ENCODE results near the gene MRPL36.

The MRPL36 gene

DNA sequence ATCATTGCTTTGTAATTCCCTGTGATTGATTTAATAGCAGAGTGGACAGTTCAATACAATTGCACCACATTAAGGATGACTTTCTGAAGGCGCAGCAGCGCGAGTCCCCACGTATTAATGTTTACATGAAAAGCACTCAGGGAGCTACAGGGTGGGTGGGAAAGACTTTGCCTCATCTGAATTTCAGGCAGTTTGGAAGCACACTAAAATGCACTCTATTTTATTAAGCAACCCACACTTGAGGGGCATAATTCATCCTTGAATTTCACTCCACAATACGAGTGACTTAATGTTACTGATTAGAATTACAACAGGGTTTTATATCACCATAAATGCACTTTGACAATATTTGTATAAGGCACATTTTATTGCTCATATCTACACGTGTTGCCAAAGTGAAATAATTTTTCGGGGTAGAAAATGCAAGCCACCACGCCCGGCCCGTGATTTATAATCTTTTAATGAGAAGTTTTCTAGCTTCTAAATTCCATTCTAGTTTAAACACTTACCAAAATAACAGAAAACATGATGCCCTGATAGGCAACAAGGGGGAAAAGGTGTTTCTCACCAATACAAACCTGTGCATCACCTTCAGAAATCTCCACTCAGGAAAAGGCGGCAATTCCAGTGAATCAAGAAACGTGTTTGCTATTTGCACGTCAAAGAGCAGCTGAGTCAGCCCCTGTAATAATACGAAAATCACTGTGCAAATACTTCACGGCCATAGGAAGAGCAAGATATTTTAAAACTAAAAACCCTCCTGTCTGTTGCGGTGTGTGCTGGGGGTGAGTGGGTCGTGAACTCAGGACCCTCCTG lies 42.6 kb upstream of the MRPL36 start:
- in situ Hi-C loops (cut with MboI; ENCODE audit: low pct_unique_long_range_greater_than_20kb, low sequenced_read_pairs, unreplicated experiment) = no loop called here
- TF ChIP-seq, protein P1, sequence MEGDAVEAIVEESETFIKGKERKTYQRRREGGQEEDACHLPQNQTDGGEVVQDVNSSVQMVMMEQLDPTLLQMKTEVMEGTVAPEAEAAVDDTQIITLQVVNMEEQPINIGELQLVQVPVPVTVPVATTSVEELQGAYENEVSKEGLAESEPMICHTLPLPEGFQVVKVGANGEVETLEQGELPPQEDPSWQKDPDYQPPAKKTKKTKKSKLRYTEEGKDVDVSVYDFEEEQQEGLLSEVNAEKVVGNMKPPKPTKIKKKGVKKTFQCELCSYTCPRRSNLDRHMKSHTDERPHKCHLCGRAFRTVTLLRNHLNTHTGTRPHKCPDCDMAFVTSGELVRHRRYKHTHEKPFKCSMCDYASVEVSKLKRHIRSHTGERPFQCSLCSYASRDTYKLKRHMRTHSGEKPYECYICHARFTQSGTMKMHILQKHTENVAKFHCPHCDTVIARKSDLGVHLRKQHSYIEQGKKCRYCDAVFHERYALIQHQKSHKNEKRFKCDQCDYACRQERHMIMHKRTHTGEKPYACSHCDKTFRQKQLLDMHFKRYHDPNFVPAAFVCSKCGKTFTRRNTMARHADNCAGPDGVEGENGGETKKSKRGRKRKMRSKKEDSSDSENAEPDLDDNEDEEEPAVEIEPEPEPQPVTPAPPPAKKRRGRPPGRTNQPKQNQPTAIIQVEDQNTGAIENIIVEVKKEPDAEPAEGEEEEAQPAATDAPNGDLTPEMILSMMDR (IDR thresholded peaks at IDR 0.05; ENCODE audit: extremely low read depth, insufficient read depth, missing control alignments) = no peak
- DNase-seq (ENCODE audit: low spot score) = no peak

DNA sequence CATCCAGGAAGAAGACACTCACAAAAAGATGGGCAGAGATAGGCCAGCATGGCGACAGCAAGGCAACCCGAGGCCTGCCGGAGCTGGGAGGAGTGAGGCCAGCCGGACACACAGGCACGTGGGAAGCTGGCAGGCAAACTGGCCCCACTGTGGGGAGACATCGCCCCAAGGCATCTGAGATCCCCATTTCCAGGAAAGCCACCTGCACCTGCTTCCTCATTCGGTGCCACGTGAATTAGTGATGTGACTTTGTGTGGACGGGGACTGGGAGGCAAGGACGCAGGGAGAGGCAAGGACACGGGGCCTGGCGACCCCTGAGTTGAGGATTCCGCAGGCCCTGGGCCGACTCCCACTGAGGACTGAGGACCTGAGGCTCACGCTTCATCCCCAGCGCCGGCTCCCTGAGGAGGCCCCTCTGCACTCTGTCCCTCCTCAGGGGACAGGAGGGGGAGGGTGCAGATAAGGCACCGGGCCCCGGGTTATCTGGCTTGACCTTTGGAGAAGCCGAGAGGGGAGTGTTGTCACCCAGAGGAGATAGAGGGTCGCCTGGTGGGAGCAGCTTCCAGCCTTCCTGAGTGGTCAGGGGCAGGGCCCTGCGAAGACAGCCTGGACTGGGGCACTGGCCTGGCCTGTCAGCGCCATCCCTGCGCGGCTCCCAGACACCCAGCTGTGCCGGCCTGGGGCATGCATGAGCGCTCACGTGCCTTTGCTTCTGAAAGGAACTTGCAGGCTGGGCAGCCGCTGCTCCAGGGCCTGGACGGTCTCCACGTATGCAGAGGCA lies 41.3 kb upstream of the MRPL36 start:
- TF ChIP-seq, protein P1 (IDR thresholded peaks at IDR 0.05; ENCODE audit: extremely low read depth, insufficient read depth, missing control alignments) = no peak
- in situ Hi-C loops (cut with MboI; ENCODE audit: low pct_unique_long_range_greater_than_20kb, low sequenced_read_pairs, unreplicated experiment) = no loop called here
- DNase-seq (ENCODE audit: low spot score) = no peak

DNA sequence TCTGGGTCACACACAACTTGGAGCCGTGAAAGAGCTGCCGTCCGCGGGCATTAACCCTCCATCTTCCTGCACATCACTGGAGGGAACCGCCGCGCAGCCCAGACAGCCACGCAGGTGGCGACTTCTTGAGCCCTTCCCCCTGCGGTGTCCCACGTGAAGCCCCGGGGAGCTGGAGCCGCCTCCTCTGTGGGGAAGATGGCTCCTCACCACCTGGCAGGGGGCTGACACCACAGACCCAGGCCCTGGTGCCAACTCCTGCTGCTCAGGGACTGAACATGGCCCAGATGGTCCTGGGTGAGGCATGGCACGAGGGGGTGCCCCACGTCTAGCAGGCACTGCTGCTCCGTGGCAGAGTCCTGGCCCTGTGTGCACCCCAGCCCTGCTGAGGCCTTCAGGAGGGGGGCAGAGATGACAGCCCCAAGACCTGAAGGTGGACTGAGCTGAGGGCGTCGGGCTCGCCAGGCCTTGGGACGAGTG lies 40.5 kb upstream of the MRPL36 start:
- TF ChIP-seq, protein P1 (IDR thresholded peaks at IDR 0.05; ENCODE audit: extremely low read depth, insufficient read depth, missing control alignments) = no peak
- DNase-seq (ENCODE audit: low spot score) = no peak
- in situ Hi-C loops (cut with MboI; ENCODE audit: low pct_unique_long_range_greater_than_20kb, low sequenced_read_pairs, unreplicated experiment) = no loop called here

DNA sequence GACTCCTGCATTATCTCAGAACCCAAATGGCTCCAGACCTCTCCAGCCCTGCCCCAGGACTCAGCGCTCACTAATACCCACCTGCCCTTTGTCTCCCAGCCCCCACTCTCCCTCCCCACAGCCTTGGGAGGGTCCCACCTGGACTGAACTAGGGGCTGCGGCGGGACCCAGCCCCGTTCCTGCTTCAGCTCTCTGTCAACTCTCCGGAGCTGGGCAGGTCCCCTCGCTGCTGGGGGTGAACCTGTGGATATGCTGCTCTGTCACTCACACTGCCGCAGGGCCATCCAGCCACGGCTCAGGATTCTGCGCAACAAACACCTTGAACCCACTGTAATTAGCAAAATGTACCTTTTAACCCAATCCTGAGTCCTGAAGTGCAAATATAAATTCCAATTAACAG lies 38.4 kb upstream of the MRPL36 start:
- TF ChIP-seq, protein P1 (IDR thresholded peaks at IDR 0.05; ENCODE audit: extremely low read depth, insufficient read depth, missing control alignments) = no peak
- no peak for DNase-seq (ENCODE audit: low spot score)
- in situ Hi-C loops (cut with MboI; ENCODE audit: low pct_unique_long_range_greater_than_20kb, low sequenced_read_pairs, unreplicated experiment) = no loop called here

DNA sequence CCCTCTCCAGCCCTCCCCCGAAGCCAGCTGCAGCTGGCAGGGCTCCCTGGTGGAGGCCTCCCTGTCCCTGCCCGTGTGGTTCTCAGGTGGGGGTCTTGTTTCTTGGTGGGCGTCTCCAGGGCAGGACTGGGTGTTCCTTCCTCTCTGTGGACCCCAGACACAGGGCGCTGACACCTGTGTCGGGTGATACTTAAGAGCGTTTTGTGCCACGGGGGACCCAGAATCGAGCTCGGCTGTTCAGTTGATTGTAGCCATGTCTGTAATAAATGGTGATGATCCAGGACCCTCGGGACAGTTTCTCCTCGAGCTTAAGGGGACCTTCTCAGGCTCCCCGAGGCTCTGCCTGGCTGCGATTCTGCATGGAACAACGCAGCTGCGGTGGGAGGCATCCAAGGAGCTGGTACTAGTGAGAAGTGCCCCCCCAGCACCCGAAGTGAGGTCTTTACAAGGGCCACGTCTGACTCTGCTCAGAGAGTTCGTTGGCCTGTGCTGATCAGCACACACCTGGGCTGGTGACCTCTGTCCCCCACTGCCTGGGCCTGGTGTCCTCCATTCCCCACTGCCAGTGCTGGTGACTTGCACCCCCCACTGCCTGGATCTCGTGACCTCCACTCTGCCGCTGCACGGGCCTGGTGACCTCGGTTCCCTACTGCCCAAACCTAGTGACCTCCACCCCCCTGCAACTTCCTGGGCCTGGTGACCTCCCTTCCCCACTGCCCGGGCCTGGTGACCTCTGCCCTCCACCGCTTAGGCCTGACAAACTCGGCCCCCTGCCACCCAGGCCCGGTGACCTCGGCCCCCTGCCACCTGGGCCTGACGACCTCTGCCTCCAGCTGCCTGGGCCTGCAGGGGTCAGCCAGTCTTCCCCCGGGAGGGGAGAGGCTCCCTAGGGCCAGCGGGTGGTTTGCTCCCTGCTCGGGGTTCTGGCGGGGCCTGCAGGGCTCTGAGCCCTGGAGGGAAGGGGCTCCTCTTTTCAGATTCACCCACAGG lies 37.5 kb upstream of the MRPL36 start:
- no peak for DNase-seq (ENCODE audit: low spot score)
- TF ChIP-seq, protein P1 (IDR thresholded peaks at IDR 0.05; ENCODE audit: extremely low read depth, insufficient read depth, missing control alignments) = no peak
- in situ Hi-C loops (cut with MboI; ENCODE audit: low pct_unique_long_range_greater_than_20kb, low sequenced_read_pairs, unreplicated experiment) = no loop called here

All from GM13977 (cell line).